ENCODE data around the gene VPS18. TPM values are rescaled to one million over a fixed set of nuclear protein-coding genes. Genes with fewer than 3 reads are reported as not detected.

The VPS18 gene
- total and polyA plus RNA-seq, 8 donors = 9.2 to 29.0 (median 13.6) TPM

DNA sequence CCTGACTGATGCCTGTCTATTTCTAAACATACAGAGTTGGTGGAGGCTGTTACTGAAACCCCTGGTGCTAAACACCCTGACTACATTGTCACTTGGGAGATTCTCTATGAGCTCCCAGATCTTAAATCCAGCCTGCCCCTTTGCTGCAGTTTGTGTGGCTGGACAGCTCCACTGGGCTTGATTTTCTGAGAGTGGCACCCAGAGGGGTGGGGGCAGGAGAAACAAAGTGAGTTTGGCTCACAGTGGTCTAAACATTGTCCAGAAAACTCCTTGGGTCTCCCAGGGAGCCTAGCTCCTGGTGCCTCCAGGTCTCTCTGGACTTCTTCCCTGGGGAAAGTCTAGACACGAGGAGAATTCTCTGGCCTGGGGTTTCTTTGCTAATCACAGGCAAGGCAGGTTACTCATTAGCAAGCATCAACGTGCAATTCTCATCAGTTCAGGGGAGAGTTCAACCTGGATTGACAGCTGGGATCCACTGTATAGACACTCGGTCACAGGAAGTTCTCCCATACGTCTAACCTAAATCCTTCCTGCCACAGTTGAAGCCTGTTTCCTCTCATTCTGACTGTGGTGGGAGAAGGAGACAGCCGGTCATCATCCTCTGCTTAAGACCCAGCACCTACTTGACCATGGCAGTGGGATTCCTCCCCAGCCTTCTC is 27.8 kb downstream of the VPS18 start:
- Histone ChIP-seq H3K27ac (no peak overlapping the region), H3K9me3 (no peaks in the 10 kb centered on the region), H3K27me3 (peaks cover 18 to 29% of the 10 kb centered on the region in 2 donors), H3K4me3 (no peak overlapping the region), H3K36me3 (no peaks in the 10 kb centered on the region), H3K4me1 (peaks cover 11 to 34% of the 10 kb centered on the region in 2 donors)
- intact Hi-C loops (cut with DNase I) = no loop called here
- DNase-seq = no peak
- ATAC-seq = no peak
- TF ChIP-seq, protein P1, sequence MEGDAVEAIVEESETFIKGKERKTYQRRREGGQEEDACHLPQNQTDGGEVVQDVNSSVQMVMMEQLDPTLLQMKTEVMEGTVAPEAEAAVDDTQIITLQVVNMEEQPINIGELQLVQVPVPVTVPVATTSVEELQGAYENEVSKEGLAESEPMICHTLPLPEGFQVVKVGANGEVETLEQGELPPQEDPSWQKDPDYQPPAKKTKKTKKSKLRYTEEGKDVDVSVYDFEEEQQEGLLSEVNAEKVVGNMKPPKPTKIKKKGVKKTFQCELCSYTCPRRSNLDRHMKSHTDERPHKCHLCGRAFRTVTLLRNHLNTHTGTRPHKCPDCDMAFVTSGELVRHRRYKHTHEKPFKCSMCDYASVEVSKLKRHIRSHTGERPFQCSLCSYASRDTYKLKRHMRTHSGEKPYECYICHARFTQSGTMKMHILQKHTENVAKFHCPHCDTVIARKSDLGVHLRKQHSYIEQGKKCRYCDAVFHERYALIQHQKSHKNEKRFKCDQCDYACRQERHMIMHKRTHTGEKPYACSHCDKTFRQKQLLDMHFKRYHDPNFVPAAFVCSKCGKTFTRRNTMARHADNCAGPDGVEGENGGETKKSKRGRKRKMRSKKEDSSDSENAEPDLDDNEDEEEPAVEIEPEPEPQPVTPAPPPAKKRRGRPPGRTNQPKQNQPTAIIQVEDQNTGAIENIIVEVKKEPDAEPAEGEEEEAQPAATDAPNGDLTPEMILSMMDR (IDR thresholded peaks at IDR 0.05) = no peak

DNA sequence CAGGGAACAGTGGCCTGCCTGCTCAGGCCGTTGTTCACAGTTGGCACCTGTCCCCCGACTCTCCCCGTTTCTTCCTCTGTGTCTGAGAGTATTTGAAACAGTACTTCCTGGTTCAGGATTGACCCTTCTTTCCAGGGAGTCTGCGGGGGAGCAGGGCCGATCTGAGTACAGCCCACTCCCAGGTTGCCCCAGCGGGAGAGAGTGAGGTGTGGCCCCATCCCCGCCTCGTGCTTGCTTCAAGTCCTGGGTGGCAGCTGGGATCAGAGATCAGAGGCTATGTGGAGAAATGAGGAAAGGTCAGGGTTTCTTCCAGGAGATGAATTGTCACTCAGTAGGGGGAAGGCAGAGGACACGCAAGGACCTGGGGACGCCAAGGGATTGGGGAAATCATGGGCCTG is 28.4 kb downstream of the VPS18 start:
- intact Hi-C loops (cut with DNase I) = no loop called here
- no peak for DNase-seq
- H3K36me3 ChIP-seq = no peaks in the 10 kb centered on the region
- peaks cover 23 to 34% of the 10 kb centered on the region in 2 donors for H3K27me3 ChIP-seq
- H3K4me1 ChIP-seq = peaks cover 11 to 39% of the 10 kb centered on the region in 2 donors
- TF ChIP-seq, protein P1 (IDR thresholded peaks at IDR 0.05) = no peak
- H3K4me3 ChIP-seq = no peak overlapping the region
- H3K9me3 ChIP-seq = no peaks in the 10 kb centered on the region
- ATAC-seq = no peak
- no peak overlapping the region for H3K27ac ChIP-seq

DNA sequence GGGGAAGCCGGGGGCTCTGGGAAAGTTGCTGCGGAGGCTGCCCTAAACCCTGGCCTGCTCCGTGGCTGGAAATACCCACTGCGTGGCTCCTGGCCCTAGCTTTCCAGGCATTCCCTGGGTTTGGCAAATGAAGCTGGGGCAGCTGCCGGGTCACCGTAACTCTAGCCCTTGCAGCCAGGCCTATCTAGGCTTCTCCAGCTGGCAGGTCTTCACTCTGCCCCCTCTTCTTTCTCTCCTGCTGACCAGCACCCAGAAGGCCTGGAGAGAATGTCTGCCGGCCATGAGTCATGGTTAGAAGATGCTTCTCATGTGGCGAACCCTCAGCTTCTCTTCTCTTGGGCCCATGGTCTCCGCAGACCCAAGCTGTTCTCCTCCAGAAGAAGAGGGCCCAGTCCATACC is 29.3 kb downstream of the VPS18 start:
- Histone ChIP-seq H3K9me3 (no peaks in the 10 kb centered on the region), H3K27me3 (peaks cover 33 to 44% of the 10 kb centered on the region in 2 donors), H3K27ac (no peak overlapping the region), H3K4me1 (peaks cover 17 to 42% of the 10 kb centered on the region in 2 donors), H3K4me3 (no peak overlapping the region), H3K36me3 (no peaks in the 10 kb centered on the region)
- peak in 1 of 4 donors; percentile 48 for DNase-seq
- TF ChIP-seq, protein P1 (IDR thresholded peaks at IDR 0.05) = no peak
- ATAC-seq = no peak
- intact Hi-C loops (cut with DNase I) = no loop called here

DNA sequence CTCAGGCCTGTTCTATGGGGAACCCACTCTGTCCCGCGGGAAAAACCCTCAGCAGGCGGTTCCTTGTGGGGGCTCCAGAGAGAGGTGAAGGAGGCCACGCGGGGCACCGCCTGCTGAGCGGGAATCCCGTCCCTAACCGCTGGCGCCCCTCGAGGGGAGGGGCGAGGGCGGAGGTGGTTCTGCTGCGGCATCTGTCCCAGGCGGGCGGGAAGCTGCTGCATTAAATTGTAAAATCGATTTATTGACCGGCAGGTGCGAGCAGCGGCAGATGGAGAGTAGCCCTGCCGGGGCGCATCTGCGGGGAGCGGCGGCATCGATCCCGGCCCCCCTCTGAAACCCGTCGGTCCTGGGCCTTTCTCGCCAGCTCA is 31.2 kb downstream of the VPS18 start:
- intact Hi-C loops (cut with DNase I) = no loop called here
- TF ChIP-seq, protein P1 (IDR thresholded peaks at IDR 0.05) = no peak
- ATAC-seq (no peak), DNase-seq (no peak)
- H3K27me3 ChIP-seq = peaks cover 46 to 63% of the 10 kb centered on the region in 2 donors
- H3K27ac ChIP-seq = no peak overlapping the region
- no peak overlapping the region for H3K4me3 ChIP-seq
- H3K36me3 ChIP-seq = no peaks in the 10 kb centered on the region
- H3K4me1 ChIP-seq = peaks cover 20 to 53% of the 10 kb centered on the region in 2 donors
- H3K9me3 ChIP-seq = no peaks in the 10 kb centered on the region

DNA sequence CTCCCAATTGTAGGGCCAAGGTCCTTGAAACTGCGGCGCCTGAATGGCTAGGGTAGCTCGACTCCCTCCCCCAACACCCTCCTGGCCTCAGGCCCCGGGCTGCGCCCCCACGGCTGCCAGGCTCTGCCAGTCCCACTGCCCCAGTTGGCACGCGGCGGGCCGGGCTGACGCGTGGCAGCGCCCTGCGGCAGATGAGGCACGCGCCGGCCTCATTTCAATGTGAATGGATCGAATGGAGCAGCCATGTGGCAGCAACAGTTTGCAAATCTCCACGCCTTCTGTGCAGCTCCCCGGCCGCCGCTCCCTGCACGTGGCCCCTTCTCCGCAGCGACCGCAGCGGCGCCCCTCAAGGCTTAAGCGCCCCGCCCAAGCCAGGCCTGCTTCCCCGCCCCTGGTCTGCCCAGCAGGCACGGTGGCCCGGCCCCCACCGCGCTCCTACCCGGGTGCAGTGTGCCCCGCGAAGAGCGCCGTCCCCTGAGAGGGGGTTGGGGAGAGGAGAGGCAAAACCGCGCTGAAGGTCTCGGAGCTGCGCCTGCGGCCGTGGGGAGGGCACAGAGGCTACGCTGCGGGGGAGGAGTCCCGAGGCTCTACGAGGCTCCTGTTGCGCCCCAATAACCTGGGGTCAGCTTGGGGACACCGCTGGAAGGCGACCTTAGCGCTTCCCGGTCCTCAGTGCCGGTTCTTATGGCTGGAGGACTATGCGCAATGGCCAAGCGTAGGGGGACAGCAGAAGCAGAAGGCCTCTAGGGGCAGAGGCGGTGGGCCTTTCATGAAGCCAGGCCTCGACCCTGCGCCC is 31.8 kb downstream of the VPS18 start:
- DNase-seq (peak in 1 of 4 donors; percentile 80), ATAC-seq (no peak)
- Histone ChIP-seq H3K27me3 (peaks cover 46 to 69% of the 10 kb centered on the region in 2 donors), H3K27ac (no peak overlapping the region), H3K36me3 (no peaks in the 10 kb centered on the region), H3K4me1 (peaks cover 24 to 59% of the 10 kb centered on the region in 2 donors), H3K4me3 (peak overlapping the region in 1 of 2 donors; percentile 7), H3K9me3 (no peaks in the 10 kb centered on the region)
- TF ChIP-seq, protein P1 (IDR thresholded peaks at IDR 0.05) = no peak
- intact Hi-C loops (cut with DNase I) = no loop called here
